IMR-90 (cell line): ENCODE measurements around the gene OGA. TPM values are rescaled to one million over a fixed set of nuclear protein-coding genes. Genes with fewer than 3 reads are reported as not detected.

Experiments used
- ATAC-seq: fragments of 200-7000 bp; cut with Tn5 transposase; 2 replicates; pipeline ENCODE4 v1.9.1; 2020; ENCODE audit warnings: low read depth, mild to moderate bottlenecking, moderate library complexity
- BruUV-seq: library from RNA; stranded (reverse); fragments of 400-500 nt; replicated peaks from 2 replicates; lab custom pipeline; 2021; lab: Mats Ljungman, UMichigan
- CTCF ChIA-PET: fragments of 300-600 bp; formaldehyde crosslinking; extraction: SDS; loops from one replicate; lab custom pipeline; 2021; ENCODE audit warnings: antibody characterized with exemption; lab: Yijun Ruan, JAX
- POLR2A ChIA-PET: fragments of 300-600 bp; sonication (Branson Sonifier 250); formaldehyde crosslinking; loops from one replicate; lab custom pipeline; 2022; ENCODE audit warnings: antibody characterized with exemption; ENCODE audit not compliant: unreplicated experiment; lab: Charles Lee
- DNase-seq: peaks from one replicate; pipeline ENCODE4 v3.0.0; 2013
- H2AFZ ChIP-seq: replicated peaks from 2 replicates; pipeline ENCODE3; 2013; ENCODE audit warnings: low read length, mild to moderate bottlenecking; ENCODE audit not compliant: poor library complexity
- H2AK5ac ChIP-seq: 2 replicates; pipeline ENCODE4 v1.6.1; 2013; ENCODE audit warnings: low read depth, low read length, inconsistent platforms
- H2AK9ac ChIP-seq: replicated peaks from 2 replicates; pipeline ENCODE3; 2013; ENCODE audit warnings: mild to moderate bottlenecking, low read depth, low read length, moderate library complexity; ENCODE audit not compliant: poor library complexity
- H2BK120ac ChIP-seq: 2 replicates; pipeline ENCODE4 v1.6.1; 2013; ENCODE audit warnings: low read depth, low read length, inconsistent platforms
- H2BK15ac ChIP-seq: 3 replicates; pipeline ENCODE4 v1.6.1; 2013; ENCODE audit warnings: low read depth, low read length, inconsistent platforms
- H2BK20ac ChIP-seq: 2 replicates; pipeline ENCODE4 v1.6.1; 2013; ENCODE audit warnings: low read depth, mild to moderate bottlenecking, inconsistent platforms, low read length, moderate library complexity
- H2BK5ac ChIP-seq: 2 replicates; pipeline ENCODE4 v1.6.1; 2013; ENCODE audit warnings: mild to moderate bottlenecking, low read depth, low read length, inconsistent platforms; ENCODE audit not compliant: poor library complexity, severe bottlenecking
- H3K14ac ChIP-seq: replicated peaks from 2 replicates; pipeline ENCODE4 v1.6.1; 2013; ENCODE audit warnings: low read depth, low read length, inconsistent platforms
- H3K18ac ChIP-seq: 2 replicates; pipeline ENCODE4 v1.6.1; 2013; ENCODE audit warnings: low read depth, low read length, control low read depth
- H3K23ac ChIP-seq: 2 replicates; pipeline ENCODE4 v1.6.1; 2013; ENCODE audit warnings: low read depth, low read length, inconsistent platforms
- H3K27ac ChIP-seq: 2 replicates; pipeline ENCODE4 v1.5.1; 2013; ENCODE audit warnings: mild to moderate bottlenecking, control low read depth, low read length; ENCODE audit not compliant: insufficient read depth
- H3K27me3 ChIP-seq: 2 replicates; pipeline ENCODE4 v1.6.1; 2013; ENCODE audit warnings: low read length; ENCODE audit not compliant: control insufficient read depth, insufficient read depth
- H3K36me3 ChIP-seq: 2 replicates; pipeline ENCODE4 v1.6.1; 2013; ENCODE audit warnings: low read length, mixed read lengths; ENCODE audit not compliant: control insufficient read depth, insufficient read depth
- H3K4ac ChIP-seq: 2 replicates; pipeline ENCODE4 v1.6.1; 2013; ENCODE audit warnings: low read depth, low read length, inconsistent platforms
- H3K4me1 ChIP-seq: 2 replicates; pipeline ENCODE4 v1.6.1; 2013; ENCODE audit warnings: low read length, mixed read lengths; ENCODE audit not compliant: control insufficient read depth, insufficient read depth
- H3K4me2 ChIP-seq: 2 replicates; pipeline ENCODE4 v1.6.1; 2013; ENCODE audit warnings: low read depth, mild to moderate bottlenecking, control low read depth, low read length, moderate library complexity
- H3K4me3 ChIP-seq: 2 replicates; pipeline ENCODE4 v1.5.1; 2013; ENCODE audit warnings: low read depth, mild to moderate bottlenecking, control low read depth, low read length, moderate library complexity; ENCODE audit not compliant: insufficient read depth
- H3K56ac ChIP-seq: 2 replicates; pipeline ENCODE4 v1.6.1; 2013; ENCODE audit warnings: low read length, inconsistent platforms; ENCODE audit not compliant: insufficient read depth; ENCODE audit errors: extremely low read depth
- H3K79me1 ChIP-seq, 2 experiments: 2 replicates each; pipeline ENCODE4 v1.6.1; 2013; ENCODE audit warnings: low read length in 2 of 2, inconsistent platforms in 1 of 2, low read depth in 1 of 2
- H3K9ac ChIP-seq: 2 replicates; pipeline ENCODE4 v1.6.1; 2013; ENCODE audit warnings: low read depth, low read length, control low read depth
- H3K9me1 ChIP-seq: 2 replicates; pipeline ENCODE4 v1.6.1; 2013; ENCODE audit warnings: low read length, inconsistent platforms; ENCODE audit not compliant: insufficient read depth
- H3K9me3 ChIP-seq: 2 replicates; pipeline ENCODE4 v1.6.1; 2013; ENCODE audit warnings: low read length; ENCODE audit not compliant: control insufficient read depth, insufficient read depth
- H4K20me1 ChIP-seq: 2 replicates; pipeline ENCODE4 v1.6.1; 2013; ENCODE audit warnings: low read length, inconsistent platforms; ENCODE audit not compliant: insufficient read depth
- H4K5ac ChIP-seq: 2 replicates; pipeline ENCODE4 v1.6.1; 2013; ENCODE audit warnings: mild to moderate bottlenecking, low read depth, low read length, control low read depth
- H4K8ac ChIP-seq, 2 experiments: 2 replicates each; pipeline ENCODE4 v1.6.1; 2013; ENCODE audit warnings: low read depth in 2 of 2, low read length in 2 of 2, control low read depth in 1 of 2, inconsistent platforms in 1 of 2
- H4K91ac ChIP-seq: 2 replicates; pipeline ENCODE4 v1.6.1; 2013; ENCODE audit warnings: low read depth, low read length, inconsistent platforms; ENCODE audit not compliant: insufficient read depth
- BHLHE40 ChIP-seq: fragments of 150-350 bp; IDR thresholded peaks from 2 replicates; pipeline ENCODE4 v1.6.1; 2016; ENCODE audit warnings: mild to moderate bottlenecking, low read depth, low read length
- CEBPB ChIP-seq: IDR thresholded peaks from 2 replicates; pipeline ENCODE4 v1.6.1; 2012; ENCODE audit warnings: low read depth, low read length, improper control_type of control experiment
- ELK1 ChIP-seq: fragments of 150-350 bp; IDR thresholded peaks from 2 replicates; pipeline ENCODE4 v1.6.1; 2016; ENCODE audit warnings: low read depth, mild to moderate bottlenecking, low read length, moderate library complexity, borderline replicate concordance
- FOS ChIP-seq: fragments of 150-350 bp; IDR thresholded peaks from 2 replicates; pipeline ENCODE4 v1.6.1; 2016; ENCODE audit warnings: low read depth, low read length
- MAFK ChIP-seq: IDR thresholded peaks from 2 replicates; pipeline ENCODE4 v1.6.1; 2012; ENCODE audit warnings: low read depth, low read length, improper control_type of control experiment
- MAZ ChIP-seq: IDR thresholded peaks from 2 replicates; pipeline ENCODE4 v1.6.1; 2012; ENCODE audit warnings: low read depth, mild to moderate bottlenecking, low read length, improper control_type of control experiment, moderate library complexity, borderline replicate concordance
- MXI1 ChIP-seq: IDR thresholded peaks from 2 replicates; pipeline ENCODE4 v1.6.1; 2012; ENCODE audit warnings: low read depth, mild to moderate bottlenecking, low read length, moderate library complexity, borderline replicate concordance
- NFE2L2 ChIP-seq: fragments of 150-350 bp; IDR thresholded peaks from 2 replicates; pipeline ENCODE4 v1.6.1; 2016; ENCODE audit warnings: low read depth, mild to moderate bottlenecking, low read length
- RAD21 ChIP-seq: IDR thresholded peaks from 2 replicates; pipeline ENCODE4 v1.6.1; 2012; ENCODE audit warnings: low read length, improper control_type of control experiment
- RCOR1 ChIP-seq: IDR thresholded peaks from 2 replicates; pipeline ENCODE4 v1.6.1; 2012; ENCODE audit warnings: mild to moderate bottlenecking, low read length, improper control_type of control experiment; ENCODE audit not compliant: insufficient replicate concordance
- RFX5 ChIP-seq: IDR thresholded peaks from 2 replicates; pipeline ENCODE4 v1.8.0; 2012; ENCODE audit warnings: low read depth, mild to moderate bottlenecking, low read length, moderate library complexity
- SMC3 ChIP-seq: fragments of 150-350 bp; IDR thresholded peaks from 2 replicates; pipeline ENCODE4 v1.6.1; 2016; ENCODE audit warnings: low read depth, mild to moderate bottlenecking, antibody characterized with exemption, low read length, moderate library complexity
- WGBS, 2 experiments: methylation state at CpG; one replicate each; pipeline versions ENCODE4 v1.1.5 to v1.1.7; 2013; ENCODE audit warnings: missing lambda C conversion rate in 2 of 2; ENCODE audit not compliant: insufficient read length in 1 of 2; ENCODE audit errors: extremely low coverage in 2 of 2; 5-methylcytosine and 5-hydroxymethylcytosine counted together
- dilution Hi-C: fragments of 300-500 bp; cut with HindIII; formaldehyde crosslinking; loops from one replicate; pipeline ENCODE4 v1.14.3; 2018; ENCODE audit warnings: low sequenced_read_pairs; ENCODE audit not compliant: unreplicated experiment
- in situ Hi-C: fragments of 300-500 bp; cut with MboI; formaldehyde crosslinking; loops from 3 replicates; pipeline ENCODE4 v1.14.3; 2019; ENCODE audit warnings: low sequenced_read_pairs, inconsistent platforms, mixed read lengths
- intact Hi-C: fragments of 100-400 bp; cut with micrococcal nuclease; formaldehyde crosslinking; loops from 2 replicates; pipeline ENCODE4 v1.10.0; 2022
- polyA plus RNA-seq, 3 experiments: library from polyadenylated mRNA; depleted of rRNA; stranded (reverse); fragments of >200 nt; gene quantifications; 2 replicates each; pipeline ENCODE4 v1.2.3, GENCODE V29; 2012; ENCODE audit warnings: low replicate concordance in 1 of 3
- total RNA-seq: library from RNA; depleted of rRNA; stranded (reverse); fragments of >200 nt; gene quantifications from 2 replicates; pipeline ENCODE4 v1.2.3, GENCODE V29; 2012

OGA gene
- total and polyA plus RNA-seq, 2 of the 4 experiments (the other 2 are of a cell fraction): 42.5 to 62.9 TPM

- H3K4me3 ChIP-seq: no peak overlapping the region
- no peak overlapping the region for H4K91ac ChIP-seq
- H3K18ac ChIP-seq: no peak overlapping the region
- no peak overlapping the region for H2BK120ac ChIP-seq
- H3K9ac ChIP-seq: no peak overlapping the region
- H4K8ac ChIP-seq: no peak overlapping the region
- WGBS, 2 experiments: 54% methylated on average over 7 of the region's 12 CpGs; no CpG with 5 or more reads in 1 of the 2 experiments
- no peak overlapping the region for H3K4ac ChIP-seq
- no peak for TF ChIP-seq RCOR1
- no peak for TF ChIP-seq RFX5
- TF ChIP-seq FOS: no peak
- no peak for TF ChIP-seq MXI1
- TF ChIP-seq NFE2L2: no peak
- TF ChIP-seq RAD21: no peak
- no peak for TF ChIP-seq BHLHE40
- no peak for TF ChIP-seq CEBPB
- no peak for TF ChIP-seq ELK1
- TF ChIP-seq MAZ: no peak
- no peak for TF ChIP-seq SMC3
- TF ChIP-seq MAFK: no peak
- no peak overlapping the region for H2BK5ac ChIP-seq
- no peaks in the 10 kb centered on the region for H3K9me1 ChIP-seq
- no peaks in the 10 kb centered on the region for H4K20me1 ChIP-seq
- no peak overlapping the region for H3K27ac ChIP-seq
- no peaks in the 10 kb centered on the region; the same call in 1 of the 2 replicates for H3K9me3 ChIP-seq
- no peak overlapping the region for H4K5ac ChIP-seq
- no peaks in the 10 kb centered on the region for H3K36me3 ChIP-seq
- H3K4me2 ChIP-seq: no peak overlapping the region
- no peaks in the 10 kb centered on the region for H3K4me1 ChIP-seq
- DNase-seq (no peak), ATAC-seq (no peak)
- no peak overlapping the region for H2AK5ac ChIP-seq
- intact Hi-C loops (no loop called here), in situ Hi-C loops (no loop called here), dilution Hi-C loops (no loop called here)
- no peak overlapping the region for H2AFZ ChIP-seq
- H3K79me1 ChIP-seq: no peaks in the 10 kb centered on the region
- no peak overlapping the region for H2BK15ac ChIP-seq
- H3K56ac ChIP-seq: no peak overlapping the region
- H2AK9ac ChIP-seq: no peak overlapping the region
- H2BK20ac ChIP-seq: no peak overlapping the region
- peaks cover 89% of the 10 kb centered on the region for H3K27me3 ChIP-seq
- H3K14ac ChIP-seq: no peak overlapping the region
- CTCF ChIA-PET: no interaction called here
- no TSS peak for BruUV-seq
- POLR2A ChIA-PET: no interaction called here
- no peak overlapping the region for H3K23ac ChIP-seq
Measured at GRCh38 chr10:101766753-101767599, 51.3 kb downstream of the OGA start.
